ENCODE data around the gene SEMA3C.

DNA sequence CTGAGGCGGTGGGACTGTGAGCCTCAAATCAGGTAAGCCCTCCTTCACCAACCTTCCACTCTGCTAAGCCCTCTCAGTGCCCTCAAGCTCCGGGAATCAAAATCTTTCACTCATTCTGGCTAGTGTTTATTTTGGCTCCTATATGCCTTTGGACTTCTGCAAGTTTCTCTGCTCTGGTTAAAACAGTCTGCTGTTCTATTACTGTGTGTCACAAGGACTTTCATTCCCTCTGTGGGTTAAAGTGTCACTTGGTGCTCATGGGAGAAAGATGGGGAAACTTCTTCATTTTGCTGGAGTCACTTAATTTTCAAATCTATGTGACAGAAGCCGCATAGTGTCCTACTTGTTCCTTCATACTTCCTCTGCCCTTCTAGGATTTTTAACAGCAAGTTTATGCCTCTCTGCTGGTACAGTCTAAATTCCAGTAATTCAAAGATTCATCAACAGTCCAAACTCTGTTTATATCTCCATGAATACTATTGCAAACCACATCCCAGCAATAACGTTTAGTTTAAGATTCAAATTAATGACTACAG lies 219.1 kb downstream of the SEMA3C start:
- TF ChIP-seq, protein P1, sequence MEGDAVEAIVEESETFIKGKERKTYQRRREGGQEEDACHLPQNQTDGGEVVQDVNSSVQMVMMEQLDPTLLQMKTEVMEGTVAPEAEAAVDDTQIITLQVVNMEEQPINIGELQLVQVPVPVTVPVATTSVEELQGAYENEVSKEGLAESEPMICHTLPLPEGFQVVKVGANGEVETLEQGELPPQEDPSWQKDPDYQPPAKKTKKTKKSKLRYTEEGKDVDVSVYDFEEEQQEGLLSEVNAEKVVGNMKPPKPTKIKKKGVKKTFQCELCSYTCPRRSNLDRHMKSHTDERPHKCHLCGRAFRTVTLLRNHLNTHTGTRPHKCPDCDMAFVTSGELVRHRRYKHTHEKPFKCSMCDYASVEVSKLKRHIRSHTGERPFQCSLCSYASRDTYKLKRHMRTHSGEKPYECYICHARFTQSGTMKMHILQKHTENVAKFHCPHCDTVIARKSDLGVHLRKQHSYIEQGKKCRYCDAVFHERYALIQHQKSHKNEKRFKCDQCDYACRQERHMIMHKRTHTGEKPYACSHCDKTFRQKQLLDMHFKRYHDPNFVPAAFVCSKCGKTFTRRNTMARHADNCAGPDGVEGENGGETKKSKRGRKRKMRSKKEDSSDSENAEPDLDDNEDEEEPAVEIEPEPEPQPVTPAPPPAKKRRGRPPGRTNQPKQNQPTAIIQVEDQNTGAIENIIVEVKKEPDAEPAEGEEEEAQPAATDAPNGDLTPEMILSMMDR (IDR thresholded peaks at IDR 0.05) = no peak
- TF ChIP-seq POLR2A (IDR thresholded peaks at IDR 0.05) = no peak
